Ascending aorta (tissue), 2 donors: ENCODE results near the gene PRKCB. TPM values are rescaled to one million over a fixed set of nuclear protein-coding genes. Genes with fewer than 3 reads are reported as not detected.
A peak's percentile ranks its signal among the peaks of the same experiment; 100 is the strongest.

Experiments
- DNase-seq, 2 donors: peaks; one replicate each; pipeline ENCODE4 v3.0.0-alpha.2; 2019; ENCODE audit warnings: low spot score in 2 of 2
- H3K27ac ChIP-seq, 2 donors: fragments of 200-600 bp; sonication (generic); one replicate each; pipeline ENCODE4 v1.5.1; 2016 to 2017; ENCODE audit warnings: mild to moderate bottlenecking in 1 of 2
- H3K27me3 ChIP-seq: fragments of 200-600 bp; sonication (generic); one replicate; pipeline ENCODE4 v1.5.1; 2017
- H3K36me3 ChIP-seq, 2 donors: fragments of 200-600 bp; sonication (generic); one replicate each; pipeline ENCODE4 v1.5.1; 2016
- H3K4me1 ChIP-seq, 2 donors: fragments of 200-600 bp; sonication (generic); one replicate each; pipeline ENCODE4 v1.5.1; 2016 to 2017; ENCODE audit warnings: mild to moderate bottlenecking in 1 of 2
- H3K4me3 ChIP-seq, 2 donors: fragments of 200-600 bp; sonication (generic); one replicate each; pipeline ENCODE4 v1.5.1; 2016 to 2017; ENCODE audit warnings: mild to moderate bottlenecking in 1 of 2
- H3K9me3 ChIP-seq, 2 donors: fragments of 200-600 bp; sonication (generic); one replicate each; pipeline ENCODE4 v1.5.1; 2016
- intact Hi-C: fragments of 100-400 bp; cut with DNase I; formaldehyde crosslinking; loops from one replicate; pipeline ENCODE4 v1.15.1; 2023
- total RNA-seq: library from RNA; depleted of rRNA; stranded (reverse); fragments of >200 nt; gene quantifications from one replicate; pipeline ENCODE4 v1.1.0, GENCODE V29; 2016
- TF ChIP-seq, protein P1 (sequence below), 3 experiments: fragments of 200-600 bp in 2 of 3; fragments of 450-650 bp in 1 of 3; sonication (generic) in 2 of 3; IDR thresholded peaks; one replicate each; pipeline ENCODE4 v1.5.1; 2016 to 2019; ENCODE audit warnings: antibody characterized with exemption in 3 of 3, mild to moderate bottlenecking in 1 of 3, moderate library complexity in 1 of 3

Gene PRKCB
- total RNA-seq, 1 donor from 2014 or later: 1.2 TPM

DNA sequence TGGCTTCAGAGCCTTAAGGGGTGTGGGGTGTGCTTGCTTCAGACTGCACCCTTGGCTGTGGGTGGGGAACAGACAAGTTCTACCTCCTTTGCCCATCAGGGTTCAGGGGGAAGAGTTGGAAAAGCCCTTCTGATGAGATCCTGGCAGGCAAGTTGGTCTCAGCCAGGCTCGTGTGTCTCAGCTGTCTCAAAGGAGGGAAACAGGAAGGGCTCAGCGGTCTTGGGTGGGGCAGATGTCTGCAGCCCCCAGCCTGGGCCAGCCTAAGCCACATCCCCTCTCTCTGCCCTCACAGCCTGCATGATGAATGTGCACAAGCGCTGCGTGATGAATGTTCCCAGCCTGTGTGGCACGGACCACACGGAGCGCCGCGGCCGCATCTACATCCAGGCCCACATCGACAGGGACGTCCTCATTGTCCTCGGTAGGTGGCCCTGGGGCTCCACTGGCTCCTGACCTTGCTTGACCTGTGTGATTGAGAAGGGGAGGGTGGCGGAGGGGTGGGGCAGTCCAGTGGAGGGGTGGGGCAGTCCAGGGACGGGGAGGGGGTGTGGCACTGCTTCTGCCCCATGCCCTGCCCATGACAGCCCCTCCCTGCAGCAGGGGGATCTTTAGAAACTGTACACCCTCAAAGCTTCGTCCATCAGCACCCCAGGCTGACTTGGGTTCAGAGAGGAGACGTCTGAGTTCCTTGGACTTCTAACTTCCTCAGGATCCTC lies 199.5 kb downstream of the PRKCB start:
- TF ChIP-seq, protein P1, sequence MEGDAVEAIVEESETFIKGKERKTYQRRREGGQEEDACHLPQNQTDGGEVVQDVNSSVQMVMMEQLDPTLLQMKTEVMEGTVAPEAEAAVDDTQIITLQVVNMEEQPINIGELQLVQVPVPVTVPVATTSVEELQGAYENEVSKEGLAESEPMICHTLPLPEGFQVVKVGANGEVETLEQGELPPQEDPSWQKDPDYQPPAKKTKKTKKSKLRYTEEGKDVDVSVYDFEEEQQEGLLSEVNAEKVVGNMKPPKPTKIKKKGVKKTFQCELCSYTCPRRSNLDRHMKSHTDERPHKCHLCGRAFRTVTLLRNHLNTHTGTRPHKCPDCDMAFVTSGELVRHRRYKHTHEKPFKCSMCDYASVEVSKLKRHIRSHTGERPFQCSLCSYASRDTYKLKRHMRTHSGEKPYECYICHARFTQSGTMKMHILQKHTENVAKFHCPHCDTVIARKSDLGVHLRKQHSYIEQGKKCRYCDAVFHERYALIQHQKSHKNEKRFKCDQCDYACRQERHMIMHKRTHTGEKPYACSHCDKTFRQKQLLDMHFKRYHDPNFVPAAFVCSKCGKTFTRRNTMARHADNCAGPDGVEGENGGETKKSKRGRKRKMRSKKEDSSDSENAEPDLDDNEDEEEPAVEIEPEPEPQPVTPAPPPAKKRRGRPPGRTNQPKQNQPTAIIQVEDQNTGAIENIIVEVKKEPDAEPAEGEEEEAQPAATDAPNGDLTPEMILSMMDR (IDR thresholded peaks at IDR 0.05): no peak
- Histone ChIP-seq H3K36me3 (no peaks in the 10 kb centered on the region), H3K4me1 (no peaks in the 10 kb centered on the region), H3K27ac (no peak overlapping the region), H3K9me3 (no peaks in the 10 kb centered on the region), H3K4me3 (no peak overlapping the region), H3K27me3 (no peaks in the 10 kb centered on the region)
- DNase-seq: no peak
- intact Hi-C loops: loop anchor here (10.0 kb wide), 1 partner anchor 360 kb away; the partner anchor contains the start of gene PLK1

DNA sequence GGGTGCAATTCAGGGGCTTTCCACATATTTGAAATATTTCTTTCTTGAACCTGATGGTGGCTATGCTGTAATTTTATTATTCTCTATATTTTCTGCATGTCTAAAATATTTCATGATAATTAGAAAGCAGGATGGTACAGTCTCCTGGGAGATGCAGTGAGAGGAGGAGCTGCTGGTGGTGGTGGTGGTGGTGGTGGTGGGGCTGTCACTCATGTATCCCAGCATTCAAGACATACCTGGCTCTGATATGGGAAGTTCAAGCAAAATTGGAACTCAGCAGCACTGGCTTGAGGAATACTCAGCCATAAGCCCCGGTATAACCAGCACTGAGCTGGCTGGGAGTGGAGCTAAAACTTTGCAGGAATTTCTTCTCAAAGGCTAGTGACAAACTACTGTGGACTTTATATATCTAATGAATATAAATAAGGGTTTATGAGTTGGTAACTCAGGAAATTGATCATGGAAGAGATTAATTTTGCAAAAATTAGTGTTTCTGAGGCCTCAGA lies 200.3 kb downstream of the PRKCB start:
- Histone ChIP-seq H3K27me3 (no peaks in the 10 kb centered on the region), H3K27ac (no peak overlapping the region), H3K4me3 (no peak overlapping the region), H3K4me1 (no peaks in the 10 kb centered on the region), H3K36me3 (no peaks in the 10 kb centered on the region), H3K9me3 (no peaks in the 10 kb centered on the region)
- intact Hi-C loops: loop anchor here (2.0 to 10.0 kb wide), 2 partner anchors 235 to 361 kb away; partner anchors contain the start of gene PLK1
- TF ChIP-seq, protein P1 (IDR thresholded peaks at IDR 0.05): no peak
- no peak for DNase-seq

DNA sequence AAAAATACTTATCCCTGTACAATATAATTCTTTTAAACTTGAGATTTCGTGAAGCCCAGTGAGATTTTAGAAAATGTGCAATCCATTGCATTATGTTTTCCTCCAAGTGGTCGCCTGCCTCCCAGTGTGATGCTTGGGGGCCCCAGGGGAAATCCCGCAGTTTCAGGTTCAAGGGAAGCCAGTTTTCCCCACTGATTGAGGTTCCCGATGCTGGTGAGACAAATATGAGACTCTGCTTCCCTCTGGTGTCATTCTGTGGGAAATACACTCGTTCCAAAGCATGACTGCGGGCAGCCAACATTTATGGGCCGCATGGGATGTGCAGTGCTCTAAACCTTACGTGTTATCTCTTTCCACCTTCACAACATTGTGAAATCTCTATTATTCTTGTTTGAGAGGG lies 200.8 kb downstream of the PRKCB start:
- no peak overlapping the region for H3K4me3 ChIP-seq
- intact Hi-C loops: loop anchor here (2.0 to 10.0 kb wide), 2 partner anchors 236 to 362 kb away; partner anchors contain the start of gene PLK1
- no peak overlapping the region for H3K27ac ChIP-seq
- no peaks in the 10 kb centered on the region for H3K4me1 ChIP-seq
- H3K27me3 ChIP-seq: no peaks in the 10 kb centered on the region
- no peaks in the 10 kb centered on the region for H3K9me3 ChIP-seq
- TF ChIP-seq, protein P1 (IDR thresholded peaks at IDR 0.05): peak; percentile 35 to 65 (median 43)
- H3K36me3 ChIP-seq: no peaks in the 10 kb centered on the region
- DNase-seq: no peak

DNA sequence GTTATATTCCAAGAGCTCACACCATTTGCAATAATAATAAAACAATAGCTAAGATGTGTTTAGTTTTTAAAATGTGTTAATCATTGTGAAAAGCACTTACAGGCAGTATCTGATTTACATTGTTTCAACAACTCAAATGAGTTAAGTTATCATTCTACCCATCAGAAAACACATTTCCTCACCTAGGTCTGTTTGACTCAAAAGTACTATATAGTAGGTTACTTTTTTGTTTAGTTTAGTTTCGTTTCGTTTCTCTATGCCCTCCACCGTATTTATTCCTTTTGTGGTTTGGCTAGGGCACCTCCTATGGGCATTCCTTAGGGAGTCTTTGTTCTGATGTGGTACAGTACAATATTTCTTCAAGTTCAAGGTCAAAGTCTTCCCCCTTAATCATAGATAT lies 201.6 kb downstream of the PRKCB start:
- intact Hi-C loops: loop anchor here (2.0 to 10.0 kb wide), 2 partner anchors 237 to 363 kb away; partner anchors contain the start of gene PLK1
- no peaks in the 10 kb centered on the region for H3K4me1 ChIP-seq
- TF ChIP-seq, protein P1 (IDR thresholded peaks at IDR 0.05): no peak
- no peak overlapping the region for H3K4me3 ChIP-seq
- no peaks in the 10 kb centered on the region for H3K9me3 ChIP-seq
- no peaks in the 10 kb centered on the region for H3K27me3 ChIP-seq
- DNase-seq: no peak
- no peaks in the 10 kb centered on the region for H3K36me3 ChIP-seq
- no peak overlapping the region for H3K27ac ChIP-seq

DNA sequence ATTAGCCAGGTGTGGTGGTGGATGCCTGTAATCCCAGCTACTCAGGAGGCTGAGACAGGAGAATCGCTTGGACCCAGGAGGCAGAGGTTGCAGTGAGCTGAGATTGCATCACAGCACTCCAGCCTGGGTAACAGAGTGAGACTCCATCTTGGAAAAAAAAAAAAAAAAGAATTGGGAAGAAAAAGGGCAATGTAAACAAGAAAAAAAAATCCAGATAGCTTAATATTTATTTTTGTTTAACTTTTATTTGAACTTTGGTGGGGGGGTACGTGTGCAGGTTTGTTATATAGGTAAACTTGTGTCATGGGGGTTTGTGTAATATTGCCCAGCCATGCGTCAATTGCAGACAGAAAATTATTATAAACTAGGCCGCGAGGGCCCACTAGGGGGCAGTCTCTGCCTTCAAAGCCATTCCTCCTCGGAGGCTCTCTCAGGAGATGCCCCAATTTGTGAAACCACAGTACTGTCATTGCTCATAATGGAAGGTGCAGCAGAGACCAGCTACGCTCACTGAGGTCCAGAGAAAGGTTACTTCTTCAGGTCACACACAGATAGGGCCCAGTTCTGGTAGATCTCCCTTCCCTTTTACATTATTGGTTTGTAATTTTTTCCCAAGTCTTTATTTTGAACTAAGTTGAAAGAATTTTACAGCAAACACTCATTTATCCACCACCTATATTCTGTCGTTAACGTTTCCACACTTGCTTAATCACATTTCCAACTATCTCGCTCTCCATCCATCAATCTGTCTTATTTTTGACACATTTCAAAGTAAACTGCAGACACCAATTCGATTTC lies 206.2 kb downstream of the PRKCB start:
- H3K27me3 ChIP-seq: no peaks in the 10 kb centered on the region
- no peak overlapping the region for H3K27ac ChIP-seq
- H3K9me3 ChIP-seq: no peaks in the 10 kb centered on the region
- intact Hi-C loops: loop anchor here (10.0 kb wide), 1 partner anchor 463 kb away; no protein-coding TSS in a partner anchor
- TF ChIP-seq, protein P1 (IDR thresholded peaks at IDR 0.05): peak; percentile 24 to 54 (median 25)
- DNase-seq: no peak
- H3K36me3 ChIP-seq: no peaks in the 10 kb centered on the region
- no peaks in the 10 kb centered on the region for H3K4me1 ChIP-seq
- no peak overlapping the region for H3K4me3 ChIP-seq
